Thyroid gland (tissue), 4 donors: ENCODE measurements around the gene CAMSAP2.

Source experiments
- CTCF ChIP-seq, 6 experiments: fragments of 200-600 bp in 3 of 6; fragments of 450-650 bp in 3 of 6; sonication (generic) in 3 of 6; IDR thresholded peaks; one replicate each; pipeline ENCODE4 v1.5.1; 2016 to 2019; ENCODE audit warnings: antibody characterized with exemption in 6 of 6, mild to moderate bottlenecking in 2 of 6, inconsistent platforms in 1 of 6, moderate library complexity in 1 of 6
- POLR2A ChIP-seq, 2 donors: fragments of 450-650 bp; IDR thresholded peaks; one replicate each; pipeline ENCODE4 v1.6.1; 2017; ENCODE audit warnings: antibody characterized with exemption in 2 of 2, mild to moderate bottlenecking in 2 of 2, moderate library complexity in 1 of 2

- TF ChIP-seq CTCF (IDR thresholded peaks at IDR 0.05) = no peak
- TF ChIP-seq POLR2A (IDR thresholded peaks at IDR 0.05) = no peak
These were observed 149.7 kb downstream of the CAMSAP2 start for GRCh38 chr1:200888349-200888838.
